Measurements from ENCODE around the gene ABITRAM. TPM values are rescaled to one million over a fixed set of nuclear protein-coding genes. Genes with fewer than 3 reads are reported as not detected.

Gene ABITRAM
- total RNA-seq, 2 experiments from 2014 or later: 12.2 to 15.4 TPM

DNA sequence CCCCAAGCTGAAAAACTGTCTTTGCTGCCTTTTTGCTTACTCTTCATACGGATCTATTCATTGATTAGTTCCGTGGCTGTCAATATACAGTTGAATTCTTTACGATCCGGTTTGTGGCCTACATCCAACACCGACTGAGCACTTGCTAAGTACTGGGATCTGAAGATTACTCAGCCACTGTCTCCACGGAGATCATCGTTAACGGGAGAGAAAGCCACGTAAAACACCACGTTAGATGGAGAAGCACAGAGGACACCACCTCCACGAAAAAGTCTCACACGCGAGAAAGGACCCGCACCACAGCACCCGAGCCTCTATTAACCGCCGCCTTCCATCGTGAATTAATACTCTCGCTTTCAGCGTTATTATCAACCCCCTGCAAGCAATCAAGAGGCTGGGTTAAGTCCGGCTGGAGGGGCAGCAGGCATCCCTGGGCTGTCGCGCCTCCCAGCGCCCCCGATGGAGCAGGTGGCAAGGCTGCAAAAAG is 926 bp upstream of the ABITRAM start:
- intact Hi-C loops (cut with DNase I, micrococcal nuclease): loop anchor here in 1 of 2 experiments (10.0 kb wide), 1 partner anchor 392 kb away; the partner anchor contains the start of gene EPB41L4B
- Mint-ChIP-seq H3K9me3 (ENCODE audit: low read depth) (no peaks in the 10 kb centered on the region), H3K27ac (peak overlapping the region; percentile 95), H3K4me1 (peaks cover 29% of the 10 kb centered on the region), H3K4me3 (peak overlapping the region; percentile 98), H3K36me3 (ENCODE audit: low read depth) (peaks cover 12% of the 10 kb centered on the region), H3K27me3 (no peaks in the 10 kb centered on the region)
- ATAC-seq: peak; percentile 0
- no peak for DNase-seq
- POLR2A ChIA-PET: no interaction called here
- CTCF ChIA-PET: interaction anchor here (1.0 kb wide), 1 partner anchor 21 kb away, joined by 3 read pairs; no protein-coding TSS in a partner anchor

DNA sequence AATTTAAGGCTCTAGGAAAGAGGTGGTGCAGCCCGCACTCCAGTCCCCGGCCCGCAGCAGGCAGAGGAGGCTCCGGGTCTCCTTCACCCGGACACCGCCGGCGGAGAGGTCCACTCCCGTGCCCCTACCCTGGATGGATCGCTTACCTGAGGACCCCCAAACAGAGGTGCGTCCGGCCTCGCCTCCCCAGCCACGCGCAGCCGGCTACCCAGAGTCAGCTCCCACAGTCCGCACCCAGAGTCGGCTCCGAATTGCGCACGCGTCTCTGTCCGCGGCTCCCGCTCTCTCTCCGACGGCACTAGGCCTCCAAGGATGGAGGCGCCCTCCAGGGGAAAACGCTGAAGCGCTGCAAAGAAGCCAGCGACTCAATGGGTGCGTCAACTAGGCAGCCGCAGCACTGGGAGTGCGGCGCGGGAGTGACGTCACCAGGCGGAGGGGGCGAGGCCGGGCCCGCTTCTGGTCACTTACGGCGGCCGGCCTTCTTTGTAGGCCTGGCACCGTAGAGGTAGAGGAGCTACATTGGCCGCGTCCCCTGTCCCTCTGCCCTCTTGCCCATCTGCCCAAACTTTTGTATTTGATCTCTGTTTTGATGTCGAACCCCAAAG is 380 bp upstream of the ABITRAM start, which contains the start of gene ELP1:
Gene ELP1, minus strand, starts transcription at position 407 of the 605 bp plus-strand sequence. CDS start 2,978 bp downstream, outside the sequence.
- peak within 1 kb of the TSS; percentile 95 for H3K27ac Mint-ChIP-seq
- DNase-seq (peak; percentile 96), ATAC-seq (peak; percentile 88)
- peaks cover 9% of the 10 kb centered on the region for H3K36me3 Mint-ChIP-seq (ENCODE audit: low read depth)
- H3K4me3 Mint-ChIP-seq: peak within 1 kb of the TSS; percentile 98
- intact Hi-C loops (cut with DNase I, micrococcal nuclease): loop anchor here (1.0 to 10.0 kb wide), 8 partner anchors 48 to 1445 kb away; partner anchors contain the start of genes CTNNAL1 (in 2 of the 2), EPB41L4B (in 2 of the 2) and KLF4 (in 1 of the 2)
- peaks cover 29% of the 10 kb centered on the region for H3K4me1 Mint-ChIP-seq
- POLR2A ChIA-PET: no interaction called here
- no peaks in the 10 kb centered on the region for H3K27me3 Mint-ChIP-seq
- no peaks in the 10 kb centered on the region for H3K9me3 Mint-ChIP-seq (ENCODE audit: low read depth)
- CTCF ChIA-PET: no interaction called here

DNA sequence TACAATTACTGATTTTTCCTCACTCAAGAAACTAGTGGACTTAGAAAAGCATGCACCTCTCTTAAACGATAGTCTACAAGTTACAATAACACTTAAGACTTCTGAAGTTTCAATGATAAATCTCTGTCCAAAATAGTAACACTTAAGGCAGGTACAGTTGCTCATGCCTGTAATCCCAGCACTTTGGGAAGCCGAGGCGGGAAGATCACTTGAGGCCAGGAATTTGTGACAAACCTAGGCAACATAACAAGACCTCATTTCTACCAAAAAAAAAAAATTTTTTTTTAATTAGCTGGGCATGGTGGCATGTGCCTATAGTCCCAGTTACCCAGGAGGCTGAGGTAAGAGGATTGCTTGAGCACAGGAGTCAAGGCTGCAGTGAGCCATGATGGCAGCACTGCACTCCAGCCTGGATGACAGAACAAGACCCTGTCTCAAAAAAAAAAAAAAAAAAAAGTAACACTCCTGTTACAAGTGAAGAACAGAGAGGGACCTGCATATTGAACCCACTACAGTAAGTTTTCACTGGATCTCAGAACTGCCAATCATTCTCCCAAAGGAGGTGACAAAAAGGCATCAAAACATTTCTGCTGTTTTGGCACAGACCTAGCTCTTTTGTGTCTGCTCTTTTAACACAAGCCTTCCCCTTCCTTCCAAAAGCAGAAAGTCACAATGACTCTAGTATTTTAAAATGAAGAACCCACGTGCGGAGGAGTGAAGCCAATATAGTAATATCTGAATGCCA is 3.5 kb downstream of the ABITRAM start:
- Mint-ChIP-seq H3K4me1 (peaks cover 11% of the 10 kb centered on the region), H3K36me3 (ENCODE audit: low read depth) (peaks cover 12% of the 10 kb centered on the region), H3K27ac (no peak overlapping the region), H3K4me3 (no peak overlapping the region), H3K9me3 (ENCODE audit: low read depth) (no peaks in the 10 kb centered on the region), H3K27me3 (no peaks in the 10 kb centered on the region)
- intact Hi-C loops (cut with DNase I, micrococcal nuclease): loop anchor here in 1 of 2 experiments (10.0 kb wide), 1 partner anchor 387 kb away; the partner anchor contains the start of gene EPB41L4B
- CTCF ChIA-PET: interaction anchor here (0.7 to 1.1 kb wide), 2 partner anchors 55 to 62 kb away, joined by 3 to 6 read pairs; no protein-coding TSS in a partner anchor
- POLR2A ChIA-PET: no interaction called here
- ATAC-seq (no peak), DNase-seq (no peak)

DNA sequence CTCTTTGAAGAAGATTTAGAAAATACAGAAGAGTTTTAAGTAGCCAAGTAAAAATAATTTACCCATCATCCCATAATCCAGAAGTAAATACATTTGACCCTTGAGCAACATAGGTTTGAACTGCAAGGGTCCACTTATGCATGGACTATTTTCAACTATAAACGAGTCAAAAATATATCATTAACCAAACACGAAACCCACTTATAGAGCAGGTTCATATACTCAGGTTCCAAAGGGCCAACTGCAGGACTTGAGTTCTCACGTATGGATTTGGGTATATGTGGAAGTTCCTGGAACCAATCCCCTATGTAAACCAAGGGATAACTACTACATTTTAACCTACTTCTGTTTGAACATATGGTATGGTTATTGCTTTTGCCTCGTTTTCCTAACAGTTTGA is 5.8 kb downstream of the ABITRAM start:
- H3K27me3 Mint-ChIP-seq: no peaks in the 10 kb centered on the region
- intact Hi-C loops (cut with DNase I, micrococcal nuclease): loop anchor here in 1 of 2 experiments (10.0 kb wide), 1 partner anchor 385 kb away; the partner anchor contains the start of gene EPB41L4B
- H3K27ac Mint-ChIP-seq: no peak overlapping the region
- peaks cover 7% of the 10 kb centered on the region for H3K36me3 Mint-ChIP-seq (ENCODE audit: low read depth)
- ATAC-seq (no peak), DNase-seq (no peak)
- ChIA-PET POLR2A (no interaction called here), CTCF (no interaction called here)
- H3K4me1 Mint-ChIP-seq: peaks cover 5% of the 10 kb centered on the region
- H3K4me3 Mint-ChIP-seq: no peak overlapping the region
- no peaks in the 10 kb centered on the region for H3K9me3 Mint-ChIP-seq (ENCODE audit: low read depth)

DNA sequence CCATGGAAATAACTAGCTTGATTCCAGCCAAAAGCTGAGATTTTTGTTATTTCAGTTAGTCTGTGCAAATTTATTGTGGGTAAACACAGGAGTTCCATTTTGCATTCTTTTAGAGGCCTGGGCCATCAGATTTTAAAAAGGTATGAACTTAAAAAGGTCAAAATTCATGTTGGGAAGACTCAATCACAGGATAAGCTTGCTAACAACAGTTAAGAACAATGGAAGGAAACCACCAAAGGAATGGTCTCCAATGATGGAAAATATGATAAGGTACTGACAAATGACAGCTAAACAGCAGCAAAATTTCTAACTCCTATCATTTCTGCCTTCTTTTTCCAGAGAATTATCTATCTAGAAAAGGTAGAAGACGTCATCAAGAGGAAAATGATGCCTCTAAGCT is 16.0 kb downstream of the ABITRAM start:
- Mint-ChIP-seq H3K4me1 (peaks cover 2% of the 10 kb centered on the region), H3K27ac (no peak overlapping the region), H3K27me3 (no peaks in the 10 kb centered on the region), H3K4me3 (no peak overlapping the region), H3K9me3 (ENCODE audit: low read depth) (no peaks in the 10 kb centered on the region), H3K36me3 (ENCODE audit: low read depth) (peaks cover 3% of the 10 kb centered on the region)
- DNase-seq (no peak), ATAC-seq (no peak)
- ChIA-PET POLR2A (interaction anchor here (0.6 kb wide), 1 partner anchor 300 kb away, joined by 4 read pairs; no protein-coding TSS in a partner anchor), CTCF (interaction anchor here (0.6 to 4.0 kb wide), 2 partner anchors 12 to 343 kb away, joined by 3 to 15 read pairs; no protein-coding TSS in a partner anchor)
- intact Hi-C loops (cut with DNase I, micrococcal nuclease): loop anchor here in 1 of 2 experiments (10.0 kb wide), 1 partner anchor 485 kb away; no protein-coding TSS in a partner anchor

DNA sequence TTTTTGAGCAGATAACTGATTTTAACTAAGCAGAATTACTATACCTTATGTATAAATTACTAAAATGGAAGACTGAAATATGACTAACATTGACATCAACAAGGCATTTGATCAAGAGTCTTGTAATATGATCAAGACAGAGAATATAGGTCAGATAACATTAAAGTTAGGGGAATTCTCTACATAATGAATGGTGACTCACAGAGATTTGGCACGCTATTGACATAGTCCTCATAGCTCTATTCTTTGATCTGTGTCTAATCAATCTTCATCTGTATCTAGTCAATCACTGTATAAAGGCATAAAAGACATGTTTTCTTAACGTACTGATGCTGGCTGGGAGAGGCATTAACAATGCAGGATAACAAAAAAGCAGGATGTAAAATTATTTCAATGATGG is 17.4 kb downstream of the ABITRAM start:
- ATAC-seq: no peak
- H3K4me1 Mint-ChIP-seq: peaks cover 2% of the 10 kb centered on the region
- no peaks in the 10 kb centered on the region for H3K27me3 Mint-ChIP-seq
- no peak overlapping the region for H3K4me3 Mint-ChIP-seq
- no peaks in the 10 kb centered on the region for H3K9me3 Mint-ChIP-seq (ENCODE audit: low read depth)
- DNase-seq: no peak
- intact Hi-C loops (cut with DNase I, micrococcal nuclease): loop anchor here in 1 of 2 experiments (10.0 kb wide), 1 partner anchor 487 kb away; no protein-coding TSS in a partner anchor
- POLR2A ChIA-PET: no interaction called here
- CTCF ChIA-PET: interaction anchor here (0.6 to 4.0 kb wide), 3 partner anchors 11 to 247 kb away, joined by 3 to 15 read pairs (median 4); no protein-coding TSS in a partner anchor
- H3K36me3 Mint-ChIP-seq (ENCODE audit: low read depth): no peaks in the 10 kb centered on the region
- H3K27ac Mint-ChIP-seq: no peak overlapping the region

DNA sequence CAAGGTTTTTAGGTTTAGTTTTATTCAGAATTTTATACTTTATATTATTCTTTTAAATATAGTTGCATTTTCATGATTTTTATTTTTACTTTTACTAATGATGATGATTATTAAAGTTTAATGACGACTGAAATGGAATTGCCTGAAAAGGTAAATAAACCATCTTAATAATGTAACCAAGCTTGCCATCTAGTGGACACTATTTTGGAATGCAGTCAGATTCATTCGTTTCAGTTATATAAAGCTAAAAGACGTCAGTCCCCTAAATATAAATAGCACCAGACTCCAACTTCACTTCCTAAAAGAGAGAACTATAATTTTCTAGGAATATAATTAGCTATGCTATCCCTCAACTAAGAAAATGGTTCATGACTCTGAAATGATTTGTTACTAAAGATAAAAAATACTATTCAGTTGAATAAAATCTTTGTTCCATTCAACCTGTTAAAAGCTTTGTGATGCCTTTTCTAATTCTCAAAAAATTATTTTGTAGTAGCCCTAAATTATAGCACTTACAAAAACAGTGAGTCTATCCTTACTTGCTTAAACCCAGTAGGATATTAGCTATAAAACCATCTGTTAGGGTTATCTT is 19.9 kb downstream of the ABITRAM start:
- intact Hi-C loops (cut with DNase I, micrococcal nuclease): loop anchor here in 1 of 2 experiments (2.0 to 10.0 kb wide), 2 partner anchors 111 to 489 kb away; no protein-coding TSS in a partner anchor
- Mint-ChIP-seq H3K27me3 (no peaks in the 10 kb centered on the region), H3K4me3 (no peak overlapping the region), H3K4me1 (peaks cover 2% of the 10 kb centered on the region), H3K27ac (no peak overlapping the region), H3K36me3 (ENCODE audit: low read depth) (no peaks in the 10 kb centered on the region), H3K9me3 (ENCODE audit: low read depth) (no peaks in the 10 kb centered on the region)
- CTCF ChIA-PET: interaction anchor here (0.6 to 1.8 kb wide), 20 partner anchors 8 to 450 kb away, joined by 3 to 17 read pairs (median 4); partner anchors contain the start of gene CTNNAL1
- POLR2A ChIA-PET: interaction anchor here (0.6 kb wide), 1 partner anchor 18 kb away, joined by 3 read pairs; no protein-coding TSS in a partner anchor
- DNase-seq: no peak
- no peak for ATAC-seq

DNA sequence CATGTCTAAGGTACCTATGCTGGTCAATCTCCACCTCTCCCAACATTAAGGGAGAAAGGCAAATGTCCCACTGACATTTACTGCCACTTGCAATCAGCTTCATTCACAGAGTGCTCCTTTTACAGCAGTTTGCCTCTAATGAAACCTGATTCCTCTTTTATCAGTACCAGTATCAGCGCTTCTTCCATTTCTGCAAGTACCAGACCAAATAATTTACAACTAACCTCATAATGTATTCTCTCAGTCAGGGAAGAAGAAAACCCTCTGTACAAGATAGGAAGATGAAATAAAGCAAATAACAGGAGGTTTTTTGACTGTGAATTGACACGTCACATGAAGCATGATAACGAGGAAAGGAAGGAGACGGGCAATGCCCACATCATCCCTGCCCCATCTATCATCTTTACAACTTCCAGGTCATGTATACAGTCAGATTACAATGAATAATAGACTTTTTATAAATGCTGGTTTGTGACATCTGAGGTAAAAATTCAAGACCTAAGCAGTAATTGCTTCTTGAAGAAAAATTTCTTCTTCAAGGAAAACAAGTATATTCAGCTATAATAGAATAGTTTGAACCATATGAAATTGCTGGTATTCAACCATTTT is 21.9 kb downstream of the ABITRAM start:
- no peak overlapping the region for H3K27ac Mint-ChIP-seq

DNA sequence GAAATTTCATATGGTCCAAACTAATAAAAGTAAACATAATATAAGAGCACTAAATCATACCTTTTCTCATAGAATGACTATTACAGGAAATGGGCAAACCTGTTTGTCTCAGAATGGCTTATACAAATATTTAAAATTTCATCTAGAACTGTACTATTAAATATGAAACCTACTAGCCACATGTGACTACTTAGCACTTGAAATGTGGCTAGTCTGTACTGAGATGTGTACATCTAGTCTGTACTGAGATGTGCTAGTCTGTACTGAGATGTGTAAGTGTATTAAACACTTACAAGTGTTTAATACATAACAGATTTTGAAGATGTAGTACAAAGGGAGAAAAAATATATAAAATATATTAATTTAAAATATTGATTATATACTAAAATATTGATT is 22.4 kb downstream of the ABITRAM start:
- H3K4me1 Mint-ChIP-seq: peaks cover 2% of the 10 kb centered on the region
- no peaks in the 10 kb centered on the region for H3K27me3 Mint-ChIP-seq
- ChIA-PET CTCF (interaction anchor here (1.6 kb wide), 1 partner anchor 13 kb away, joined by 4 read pairs; no protein-coding TSS in a partner anchor), POLR2A (no interaction called here)
- no peak for DNase-seq
- H3K4me3 Mint-ChIP-seq: no peak overlapping the region
- ATAC-seq: no peak
- no peak overlapping the region for H3K27ac Mint-ChIP-seq
- no peaks in the 10 kb centered on the region for H3K36me3 Mint-ChIP-seq (ENCODE audit: low read depth)
- intact Hi-C loops (cut with DNase I, micrococcal nuclease): loop anchor here in 1 of 2 experiments (10.0 kb wide), 1 partner anchor 492 kb away; no protein-coding TSS in a partner anchor
- no peaks in the 10 kb centered on the region for H3K9me3 Mint-ChIP-seq (ENCODE audit: low read depth)

More for the DNA sequence above, 21.9 kb downstream of the ABITRAM start:
- peaks cover 2% of the 10 kb centered on the region for H3K4me1 Mint-ChIP-seq
- no peaks in the 10 kb centered on the region for H3K9me3 Mint-ChIP-seq (ENCODE audit: low read depth)
- H3K36me3 Mint-ChIP-seq (ENCODE audit: low read depth): no peaks in the 10 kb centered on the region
- intact Hi-C loops (cut with DNase I, micrococcal nuclease): loop anchor here in 1 of 2 experiments (10.0 kb wide), 1 partner anchor 491 kb away; no protein-coding TSS in a partner anchor
- H3K4me3 Mint-ChIP-seq: no peak overlapping the region
- DNase-seq (no peak), ATAC-seq (no peak)
- ChIA-PET CTCF (interaction anchor here (0.6 to 1.6 kb wide), 2 partner anchors 12 to 162 kb away, joined by 3 to 4 read pairs; no protein-coding TSS in a partner anchor), POLR2A (no interaction called here)
- H3K27me3 Mint-ChIP-seq: no peaks in the 10 kb centered on the region

DNA sequence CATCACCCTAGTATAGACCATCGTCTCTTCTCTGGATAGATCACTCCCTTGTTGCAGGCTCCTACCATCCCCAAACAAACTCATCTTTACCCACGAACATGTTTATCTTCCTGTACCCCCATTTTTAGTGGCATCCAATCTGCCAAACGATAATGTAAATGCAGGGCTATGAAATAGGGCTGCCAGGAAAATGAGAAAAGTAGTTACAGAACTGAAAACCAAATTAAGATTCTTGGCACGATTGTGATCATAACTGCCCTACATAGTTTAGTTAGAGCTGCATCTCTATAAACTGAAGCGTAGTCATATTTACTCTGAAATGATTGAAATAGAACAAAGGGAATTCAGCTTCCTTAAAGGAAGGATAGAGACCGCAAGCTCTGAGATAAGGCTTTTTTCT is 26.1 kb downstream of the ABITRAM start:
- no peaks in the 10 kb centered on the region for H3K9me3 Mint-ChIP-seq (ENCODE audit: low read depth)
- CTCF ChIA-PET: no interaction called here
- H3K27me3 Mint-ChIP-seq: no peaks in the 10 kb centered on the region
- no peaks in the 10 kb centered on the region for H3K36me3 Mint-ChIP-seq (ENCODE audit: low read depth)
- POLR2A ChIA-PET: no interaction called here
- H3K4me1 Mint-ChIP-seq: no peaks in the 10 kb centered on the region
- intact Hi-C loops (cut with DNase I, micrococcal nuclease): no loop called here
- no peak overlapping the region for H3K27ac Mint-ChIP-seq
- no peak overlapping the region for H3K4me3 Mint-ChIP-seq
- ATAC-seq (no peak), DNase-seq (no peak)

All from activated CD4-positive, alpha-beta T cell treated with anti-CD3 and anti-CD28 coated beads for 36 hours (primary cell).